Activated CD8-positive, alpha-beta T cell treated with anti-CD3 and anti-CD28 coated beads for 36 hours (primary cell): Measurements from ENCODE around the gene EXOC4. TPM values are rescaled to one million over a fixed set of nuclear protein-coding genes. Genes with fewer than 3 reads are reported as not detected.

Source experiments
- ATAC-seq: fragments of 200-7000 bp; cut with Tn5 transposase; one replicate; pipeline ENCODE4 v1.10.0; 2021; ENCODE audit warnings: mild to moderate bottlenecking, moderate library complexity
- CTCF ChIA-PET: fragments of 350-600 bp; sonication (Branson Sonifier 250); formaldehyde crosslinking; loops from one replicate; lab custom pipeline; 2021; ENCODE audit warnings: antibody characterized with exemption; lab: Charles Lee
- POLR2A ChIA-PET: fragments of 350-600 bp; sonication (Branson Sonifier 250); formaldehyde crosslinking; loops from one replicate; lab custom pipeline; 2021; ENCODE audit warnings: antibody characterized with exemption; lab: Charles Lee
- DNase-seq: peaks from one replicate; pipeline ENCODE4 v3.0.0-alpha.2; 2020
- H3K27ac Mint-ChIP-seq: one replicate; pipeline ENCODE4 v1.8.0; 2021; ENCODE audit warnings: mild to moderate bottlenecking, mixed read lengths
- H3K27me3 Mint-ChIP-seq: one replicate; pipeline ENCODE4 v1.8.0; 2021; ENCODE audit warnings: mixed read lengths
- H3K36me3 Mint-ChIP-seq: one replicate; pipeline ENCODE4 v1.8.0; 2021; ENCODE audit warnings: low read depth, mixed read lengths
- H3K4me1 Mint-ChIP-seq: one replicate; pipeline ENCODE4 v1.8.0; 2021; ENCODE audit warnings: low read depth, mixed read lengths
- H3K4me3 Mint-ChIP-seq: one replicate; pipeline ENCODE4 v1.8.0; 2021; ENCODE audit warnings: mild to moderate bottlenecking, moderate library complexity, mixed read lengths
- H3K9me3 Mint-ChIP-seq: one replicate; pipeline ENCODE4 v1.8.0; 2021; ENCODE audit warnings: mixed read lengths
- intact Hi-C: fragments of 100-400 bp; cut with micrococcal nuclease; formaldehyde crosslinking; loops from one replicate; pipeline ENCODE4 v1.10.0; 2022
- total RNA-seq, 2 experiments: library from RNA; stranded (reverse); gene quantifications; one replicate each; pipeline ENCODE4 v1.2.3, GENCODE V29; 2021
- TF ChIP-seq, protein P1 (sequence below): fragments of 200-600 bp; IDR thresholded peaks from one replicate; pipeline ENCODE4 v1.8.0; 2022; ENCODE audit warnings: antibody characterized with exemption, mild to moderate bottlenecking

EXOC4 gene
- total RNA-seq, 2 experiments from 2014 or later = 54.1 to 61.7 TPM

GRCh38 chr7:133851411-133851810, 598.5 kb downstream of the EXOC4 start:
- ATAC-seq (no peak), DNase-seq (no peak)
- CTCF ChIA-PET = no interaction called here
- POLR2A ChIA-PET = interaction anchor here (0.8 kb wide), 1 partner anchor 994 kb away, joined by 3 read pairs; no protein-coding TSS in a partner anchor
- Mint-ChIP-seq H3K27me3 (no peaks in the 10 kb centered on the region), H3K27ac (no peak overlapping the region), H3K36me3 (no peaks in the 10 kb centered on the region), H3K9me3 (no peaks in the 10 kb centered on the region), H3K4me3 (no peak overlapping the region), H3K4me1 (no peaks in the 10 kb centered on the region)
- TF ChIP-seq, protein P1, sequence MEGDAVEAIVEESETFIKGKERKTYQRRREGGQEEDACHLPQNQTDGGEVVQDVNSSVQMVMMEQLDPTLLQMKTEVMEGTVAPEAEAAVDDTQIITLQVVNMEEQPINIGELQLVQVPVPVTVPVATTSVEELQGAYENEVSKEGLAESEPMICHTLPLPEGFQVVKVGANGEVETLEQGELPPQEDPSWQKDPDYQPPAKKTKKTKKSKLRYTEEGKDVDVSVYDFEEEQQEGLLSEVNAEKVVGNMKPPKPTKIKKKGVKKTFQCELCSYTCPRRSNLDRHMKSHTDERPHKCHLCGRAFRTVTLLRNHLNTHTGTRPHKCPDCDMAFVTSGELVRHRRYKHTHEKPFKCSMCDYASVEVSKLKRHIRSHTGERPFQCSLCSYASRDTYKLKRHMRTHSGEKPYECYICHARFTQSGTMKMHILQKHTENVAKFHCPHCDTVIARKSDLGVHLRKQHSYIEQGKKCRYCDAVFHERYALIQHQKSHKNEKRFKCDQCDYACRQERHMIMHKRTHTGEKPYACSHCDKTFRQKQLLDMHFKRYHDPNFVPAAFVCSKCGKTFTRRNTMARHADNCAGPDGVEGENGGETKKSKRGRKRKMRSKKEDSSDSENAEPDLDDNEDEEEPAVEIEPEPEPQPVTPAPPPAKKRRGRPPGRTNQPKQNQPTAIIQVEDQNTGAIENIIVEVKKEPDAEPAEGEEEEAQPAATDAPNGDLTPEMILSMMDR = no peak
- intact Hi-C loops = no loop called here

DNA sequence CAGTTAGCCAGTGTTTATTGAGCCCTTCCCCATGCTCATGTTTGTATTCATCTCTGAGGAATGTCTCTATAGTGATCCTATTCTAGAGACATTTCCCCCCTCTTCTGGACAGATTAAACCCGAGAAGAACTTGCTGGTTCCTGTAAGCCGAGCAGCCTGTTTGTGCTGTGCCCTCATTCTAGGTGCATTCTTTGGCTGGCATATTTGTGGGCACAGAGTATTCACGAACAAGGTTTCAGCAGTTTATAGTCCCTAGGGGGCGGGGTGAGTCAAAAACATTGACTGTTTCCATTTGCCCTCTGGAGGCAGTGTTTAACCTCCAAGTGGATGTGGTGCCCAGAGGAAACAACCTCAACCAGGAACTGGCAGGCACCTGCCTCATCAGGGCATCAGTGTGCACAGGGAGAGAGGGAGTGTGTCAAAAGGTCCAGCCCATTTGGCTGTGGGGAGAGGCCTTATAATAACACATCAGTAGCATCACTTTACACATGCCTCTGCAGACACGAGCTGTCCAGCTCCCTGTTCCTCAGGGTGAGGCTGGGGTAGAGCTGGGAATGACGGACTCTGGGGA, 600.9 kb downstream of the EXOC4 start:
- peak; percentile 65 for ATAC-seq
- Mint-ChIP-seq H3K4me1 (no peaks in the 10 kb centered on the region), H3K27ac (no peak overlapping the region), H3K36me3 (no peaks in the 10 kb centered on the region), H3K27me3 (no peaks in the 10 kb centered on the region), H3K4me3 (no peak overlapping the region), H3K9me3 (no peaks in the 10 kb centered on the region)
- POLR2A ChIA-PET = interaction anchor here (0.6 kb wide), 1 partner anchor 1454 kb away, joined by 3 read pairs; no protein-coding TSS in a partner anchor
- CTCF ChIA-PET = interaction anchor here (0.8 to 1.7 kb wide), 5 partner anchors 9 to 56 kb away, joined by 3 to 12 read pairs (median 4); no protein-coding TSS in a partner anchor
- DNase-seq = peak; percentile 37
- intact Hi-C loops = no loop called here
- TF ChIP-seq, protein P1 = no peak

DNA sequence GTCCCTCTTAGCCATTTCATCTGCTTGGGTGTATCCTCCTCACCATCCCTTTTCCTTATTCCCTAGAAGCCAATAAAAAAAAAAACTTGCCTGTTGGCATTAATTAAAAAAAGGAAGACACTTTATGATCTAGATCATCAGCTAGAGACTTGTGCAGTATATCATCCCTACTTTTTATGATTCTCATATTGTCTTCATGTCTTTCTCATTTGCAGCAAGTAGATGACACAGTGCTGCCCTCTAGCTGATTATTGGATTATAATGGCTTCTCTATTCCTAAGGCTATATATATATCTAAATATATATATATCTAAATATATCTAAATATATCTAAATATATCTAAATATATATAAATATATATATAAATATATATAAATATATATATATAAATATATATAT, 601.9 kb downstream of the EXOC4 start:
- TF ChIP-seq, protein P1 = peak; percentile 42
- intact Hi-C loops = no loop called here
- H3K27me3 Mint-ChIP-seq = no peaks in the 10 kb centered on the region
- DNase-seq = no peak
- H3K9me3 Mint-ChIP-seq = no peaks in the 10 kb centered on the region
- no peak overlapping the region for H3K27ac Mint-ChIP-seq
- H3K4me3 Mint-ChIP-seq = no peak overlapping the region
- no peaks in the 10 kb centered on the region for H3K4me1 Mint-ChIP-seq
- H3K36me3 Mint-ChIP-seq = no peaks in the 10 kb centered on the region
- ChIA-PET CTCF (interaction anchor here (1.0 to 1.7 kb wide), 5 partner anchors 9 to 22 kb away, joined by 3 to 12 read pairs (median 4); no protein-coding TSS in a partner anchor), POLR2A (no interaction called here)
- ATAC-seq = no peak

- DNase-seq (no peak), ATAC-seq (no peak)
- Mint-ChIP-seq H3K27me3 (no peaks in the 10 kb centered on the region), H3K4me3 (no peak overlapping the region), H3K27ac (no peak overlapping the region), H3K4me1 (no peaks in the 10 kb centered on the region), H3K9me3 (no peaks in the 10 kb centered on the region), H3K36me3 (peaks cover 2% of the 10 kb centered on the region)
- intact Hi-C loops = no loop called here
- TF ChIP-seq, protein P1 = no peak
- POLR2A ChIA-PET = no interaction called here
- CTCF ChIA-PET = no interaction called here
These were observed 604.7 kb downstream of the EXOC4 start for GRCh38 chr7:133857376-133858119.

DNA sequence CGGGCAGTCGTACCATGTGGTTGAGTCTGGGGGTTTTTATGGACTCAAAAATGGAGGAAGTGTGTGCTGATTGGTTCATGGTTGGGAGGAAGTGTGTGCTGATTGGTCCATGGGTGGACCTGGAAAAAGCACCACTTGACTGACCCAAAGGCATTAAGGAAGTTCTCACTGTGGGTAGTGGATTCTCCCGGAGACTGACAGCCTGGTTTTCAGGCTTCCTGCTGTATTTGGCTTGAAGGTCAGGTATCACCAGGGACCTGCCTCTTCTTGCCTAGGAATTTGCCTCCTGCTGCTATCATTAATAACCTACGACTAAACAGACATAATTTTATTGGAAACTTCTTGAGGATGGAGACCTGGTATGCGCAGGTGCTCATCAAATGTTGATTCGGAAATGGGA, 605.4 kb downstream of the EXOC4 start:
- DNase-seq = no peak
- H3K9me3 Mint-ChIP-seq = no peaks in the 10 kb centered on the region
- ChIA-PET POLR2A (no interaction called here), CTCF (no interaction called here)
- H3K4me3 Mint-ChIP-seq = no peak overlapping the region
- no peak for ATAC-seq
- intact Hi-C loops = no loop called here
- TF ChIP-seq, protein P1 = no peak
- H3K36me3 Mint-ChIP-seq = peaks cover 2% of the 10 kb centered on the region
- no peaks in the 10 kb centered on the region for H3K4me1 Mint-ChIP-seq
- H3K27me3 Mint-ChIP-seq = no peaks in the 10 kb centered on the region
- no peak overlapping the region for H3K27ac Mint-ChIP-seq
